GM19238 (cell line): ENCODE results near the gene PCED1B.
"Not testable (repeated sequence)": the region's sequence is repeated elsewhere in the genome, so short reads cannot be mapped to it uniquely, and the experiment has no call there.

Source experiments
- DNase-seq: peaks from one replicate; pipeline ENCODE4 v3.0.0; 2011; ENCODE audit warnings: low spot score; ENCODE audit not compliant: insufficient read length

The PCED1B gene

DNA sequence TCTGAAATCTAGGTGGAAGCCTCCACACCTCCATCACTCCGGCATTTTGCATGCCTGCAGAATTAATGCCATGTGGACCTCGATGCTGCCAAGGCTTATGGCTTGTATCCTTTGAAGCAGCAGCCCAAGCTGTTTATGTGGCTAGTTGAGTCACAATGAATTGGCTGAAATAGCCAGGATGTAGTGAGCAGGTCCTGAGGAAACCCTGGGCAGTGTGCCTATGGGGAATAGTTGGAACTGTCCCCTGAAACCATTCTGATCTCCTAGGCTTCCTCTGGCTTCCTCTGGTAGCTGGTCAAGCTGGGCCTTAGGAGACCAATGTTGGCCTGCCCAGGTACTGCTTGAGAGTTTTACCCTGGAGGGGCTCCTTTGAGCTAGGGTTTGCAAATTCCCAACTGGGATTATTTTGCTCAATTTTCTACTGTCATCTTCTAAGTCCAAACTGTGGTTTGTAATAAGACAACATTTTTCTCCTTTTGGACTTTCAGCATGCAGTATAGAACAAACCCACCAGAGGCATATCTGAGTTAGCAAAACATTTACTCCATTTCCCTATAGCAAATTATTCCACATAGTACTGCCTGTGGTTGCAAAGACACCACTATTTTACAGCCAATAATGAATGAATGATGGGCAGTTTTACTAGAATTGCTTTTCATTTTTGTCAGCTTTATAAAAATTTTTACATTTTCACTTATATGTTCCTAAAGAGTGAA, 85.5 kb downstream of the PCED1B start:
- no peak for DNase-seq

DNA sequence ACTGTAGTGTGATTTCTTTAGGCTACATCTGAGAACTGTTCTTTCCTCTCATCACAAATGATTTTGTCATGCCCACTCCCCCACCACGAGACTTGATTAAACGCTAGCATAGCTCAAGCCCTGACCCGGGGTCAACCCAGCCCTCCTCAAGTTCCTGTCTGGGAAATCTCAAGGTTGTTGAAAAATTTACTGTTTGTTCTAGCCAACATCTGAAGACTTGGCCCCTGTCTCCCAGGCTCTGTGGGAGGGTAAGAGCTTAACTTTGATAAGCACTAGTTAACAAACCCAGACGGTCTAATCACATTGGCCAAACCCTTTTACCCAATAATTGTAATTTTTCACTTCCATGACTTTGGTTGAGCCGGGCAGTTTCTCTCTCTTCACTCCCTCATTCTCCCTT, 86.5 kb downstream of the PCED1B start:
- DNase-seq, result no peak

DNA sequence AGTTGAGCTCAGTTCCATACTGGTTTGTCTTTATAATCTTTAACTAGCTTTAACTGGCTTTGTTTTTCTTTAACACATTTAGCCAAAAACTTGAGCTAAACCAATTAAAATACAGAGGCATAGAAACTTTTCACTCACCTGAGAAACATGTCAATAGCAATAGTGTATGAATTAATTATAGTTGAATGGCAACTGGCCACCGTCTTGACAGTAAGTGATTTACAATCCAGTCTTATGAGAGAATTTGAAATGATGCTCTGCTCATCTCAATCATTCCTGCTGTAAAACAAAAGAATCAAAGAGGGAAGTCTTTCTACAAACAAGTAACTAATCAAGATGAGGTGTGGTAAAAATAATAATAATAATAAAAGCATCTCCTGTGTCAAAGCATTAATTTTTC, 86.9 kb downstream of the PCED1B start:
- DNase-seq, result no peak

DNA sequence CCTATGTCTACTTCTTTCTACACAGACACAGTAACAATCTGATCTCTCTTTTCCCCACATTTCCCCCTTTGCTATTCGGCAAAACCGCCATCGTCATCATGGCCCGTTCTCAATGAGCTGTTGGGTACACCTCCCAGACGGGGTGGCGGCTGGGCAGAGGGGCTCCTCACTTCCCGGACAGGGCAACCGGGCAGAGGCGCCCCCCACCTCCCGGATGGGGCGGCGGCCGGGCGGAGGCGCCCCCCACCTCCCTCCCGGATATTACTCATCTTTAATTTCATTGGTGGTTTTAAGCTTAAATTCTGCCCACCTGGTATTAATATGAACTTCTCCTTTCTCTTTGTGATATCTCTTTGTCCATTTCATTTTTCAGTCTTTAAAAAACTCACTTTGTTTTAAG, 90.9 kb downstream of the PCED1B start:
- not testable (repeated sequence) for DNase-seq

DNA sequence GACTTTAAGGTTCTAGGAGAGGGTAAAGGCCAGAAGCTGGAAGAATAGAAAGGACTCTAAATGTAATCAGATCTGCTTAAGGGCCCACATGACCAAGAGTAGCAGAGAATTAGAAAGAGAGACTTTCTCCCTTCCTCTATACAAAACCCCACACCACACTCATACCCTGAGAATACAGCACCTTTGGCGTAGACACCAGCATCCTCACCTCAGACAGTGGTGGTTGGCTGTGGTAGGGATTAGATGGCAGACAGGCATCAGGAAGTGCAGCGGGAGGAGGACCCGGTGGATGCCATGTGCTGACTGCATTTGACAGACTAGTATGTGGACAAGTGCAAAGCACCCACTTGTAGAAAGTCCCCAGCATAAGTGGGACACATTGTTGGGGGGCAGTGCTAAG, 98.6 kb downstream of the PCED1B start:
- DNase-seq, result no peak

DNA sequence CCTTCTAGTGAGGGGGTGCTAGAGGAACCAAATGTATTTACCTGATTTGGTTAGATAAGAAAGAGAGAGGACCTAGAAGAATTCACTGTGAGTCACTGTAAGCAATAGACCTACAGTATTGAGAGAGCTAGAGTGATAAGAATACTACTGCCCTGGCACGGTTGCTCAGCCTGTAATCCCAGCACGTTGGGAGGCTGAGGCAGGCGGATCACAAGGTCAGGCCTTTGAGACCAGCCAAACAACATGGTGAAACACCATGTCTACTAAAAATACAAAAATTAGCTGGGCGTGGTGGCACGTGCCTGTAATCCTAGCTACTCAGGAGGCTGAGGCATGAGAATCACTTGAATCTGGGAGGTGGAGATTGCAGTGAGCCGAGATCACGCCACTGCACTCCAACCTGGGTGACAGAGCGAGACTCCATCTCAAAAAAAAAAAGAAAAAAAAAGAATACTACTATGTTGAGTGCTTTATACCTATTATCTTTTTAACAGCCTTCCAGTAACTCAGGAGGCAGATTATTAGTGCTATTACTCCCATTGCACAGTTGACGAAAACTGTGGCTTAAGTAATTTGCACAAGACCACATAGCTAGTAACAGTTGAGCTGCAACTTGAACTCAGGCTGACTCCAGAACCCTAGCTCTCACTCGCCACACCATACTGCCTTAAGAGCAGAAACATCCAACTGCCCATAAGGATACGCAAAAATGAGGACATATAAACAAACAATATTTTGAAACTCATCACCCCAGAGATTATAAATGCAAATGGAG, 102.9 kb downstream of the PCED1B start:
- DNase-seq, result not testable (repeated sequence)

DNA sequence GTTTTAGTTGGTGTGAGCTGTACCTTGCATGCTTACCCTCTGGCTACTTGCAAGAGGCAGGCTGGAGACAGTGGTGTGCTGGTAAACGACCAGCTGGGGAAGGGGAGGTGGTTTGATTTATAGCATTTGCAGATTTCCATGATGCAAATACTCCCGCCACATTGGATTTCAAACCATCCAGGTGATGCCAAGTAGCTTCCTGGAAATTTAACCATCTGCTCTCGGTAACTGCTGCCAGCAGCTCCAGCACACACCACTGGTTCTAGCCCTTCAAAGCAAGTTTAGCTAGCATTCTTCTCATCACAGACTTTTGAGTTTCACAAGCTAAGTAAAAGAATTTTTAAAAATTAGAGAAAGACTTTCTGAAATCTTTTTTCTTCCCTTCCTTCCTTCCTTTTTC, 104.8 kb downstream of the PCED1B start:
- no peak for DNase-seq

DNA sequence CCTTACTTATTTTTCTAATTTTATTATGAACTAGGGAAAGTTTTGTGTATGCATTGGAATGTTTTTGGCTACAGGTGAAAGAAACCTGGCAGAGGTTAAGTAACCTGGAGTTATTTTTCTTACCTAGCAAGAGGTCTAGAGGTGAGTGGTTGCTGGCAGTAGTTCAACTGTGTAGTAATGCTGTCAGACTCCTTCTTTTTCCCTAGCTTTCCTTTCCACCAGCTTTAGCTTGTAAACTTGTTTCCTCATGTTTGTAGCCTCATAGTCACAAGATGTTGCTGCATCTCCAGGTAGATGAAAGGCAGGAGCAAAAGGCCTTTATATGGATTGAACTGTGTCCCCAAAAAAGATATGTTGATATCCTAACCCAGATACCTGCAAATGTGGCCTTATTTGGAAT, 105.4 kb downstream of the PCED1B start:
- DNase-seq, result no peak

DNA sequence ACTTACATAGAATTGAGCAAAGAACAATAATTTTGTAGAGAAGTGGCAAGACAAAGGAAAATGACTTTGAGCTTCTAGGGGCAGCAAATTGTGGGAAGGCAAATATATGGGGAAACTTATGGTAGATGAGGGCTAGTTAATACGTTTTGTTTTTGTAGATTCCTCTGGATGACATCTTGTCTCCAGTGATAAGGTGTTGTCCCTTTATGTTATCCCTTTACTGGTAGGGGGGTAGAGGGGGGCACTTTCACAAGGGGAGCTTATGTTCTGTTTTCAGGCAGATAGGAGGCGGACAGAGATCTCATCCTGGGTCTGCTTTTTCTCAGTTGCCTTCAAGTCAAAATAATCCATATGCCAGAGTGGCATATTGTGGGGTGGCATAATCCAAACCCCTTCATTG, 106.8 kb downstream of the PCED1B start:
- DNase-seq, result no peak

DNA sequence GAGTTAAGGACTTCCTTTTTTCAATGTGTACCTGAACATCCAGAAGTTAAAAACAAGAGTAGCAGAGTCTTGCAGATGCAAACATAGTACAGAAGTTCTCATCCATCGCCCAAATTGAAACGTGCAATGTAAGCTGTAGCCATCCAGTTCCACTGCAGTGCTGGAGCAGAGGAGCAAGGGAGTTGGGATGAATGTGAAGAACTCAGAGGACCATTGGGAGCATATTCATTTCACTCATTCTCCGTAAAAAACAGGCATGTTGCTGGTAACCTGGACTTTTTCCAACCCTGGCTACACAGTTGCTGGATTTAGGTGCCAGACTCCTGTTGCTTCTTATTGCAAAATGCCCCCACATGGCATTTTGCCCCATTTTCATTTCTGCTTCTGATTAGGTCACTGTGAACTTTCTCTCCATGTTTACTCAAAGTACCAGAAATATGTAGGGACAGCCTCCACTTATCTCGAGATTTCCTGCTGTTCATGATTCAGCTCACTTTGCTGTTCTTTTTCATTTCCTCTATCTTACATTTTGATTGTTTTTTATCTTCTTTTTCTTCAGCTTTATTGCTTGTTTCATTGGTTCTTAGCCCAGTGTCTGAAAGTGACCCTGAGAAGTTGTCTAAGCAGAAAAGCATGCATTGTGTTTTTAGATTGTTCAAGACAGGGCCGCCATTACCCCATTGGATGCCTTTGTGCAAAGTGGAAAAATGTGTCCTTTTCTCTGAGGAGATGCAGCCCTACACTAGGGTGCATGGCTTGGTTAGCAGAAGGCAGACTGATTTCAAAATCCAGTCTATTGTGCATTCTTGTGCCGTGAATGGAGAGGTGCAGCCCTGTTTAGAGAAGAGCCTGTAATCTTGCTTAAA, 109.4 kb downstream of the PCED1B start:
- DNase-seq, result no peak

DNA sequence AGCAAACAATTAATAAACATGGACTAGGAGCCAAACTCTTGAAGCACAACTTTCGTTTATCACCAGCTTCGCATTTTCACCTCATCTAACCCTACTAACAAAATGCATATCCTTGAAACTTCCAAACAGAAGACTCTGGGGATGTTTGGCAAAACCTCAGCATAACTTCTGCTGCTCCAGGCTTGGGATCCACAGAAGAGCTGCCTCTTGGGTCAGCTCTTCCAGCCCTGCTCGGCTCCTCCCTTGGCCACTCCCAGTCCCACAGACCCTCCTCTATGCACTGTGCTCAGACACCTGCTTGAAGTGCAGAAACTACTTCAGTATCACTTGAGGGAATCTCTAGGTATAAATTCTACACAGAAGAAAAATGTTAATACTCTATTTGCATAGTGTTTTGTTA, 110.3 kb downstream of the PCED1B start:
- DNase-seq, result no peak

DNA sequence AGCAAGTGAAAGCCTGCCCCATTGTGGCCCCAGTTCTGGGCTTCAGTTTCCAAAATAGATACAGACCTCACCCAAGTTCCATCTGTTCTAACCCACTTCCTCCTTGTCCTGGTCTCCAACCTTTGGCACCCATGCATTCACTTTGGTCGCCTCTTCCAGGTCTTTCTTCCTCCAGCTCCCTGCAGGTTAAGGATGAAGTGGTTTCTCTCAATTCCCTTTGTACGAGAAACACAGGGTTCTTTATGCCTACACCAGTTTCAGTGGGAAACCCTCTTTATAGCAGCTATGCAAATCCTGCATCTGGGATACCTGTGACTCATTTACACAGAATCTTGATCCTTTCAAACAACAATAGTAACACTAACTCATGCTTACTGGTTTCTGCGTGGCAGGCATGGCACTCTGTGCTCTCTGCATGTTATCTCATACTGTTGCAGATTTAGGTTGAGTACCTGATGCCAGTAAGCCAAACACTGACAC, 110.9 kb downstream of the PCED1B start:
- no peak for DNase-seq

DNA sequence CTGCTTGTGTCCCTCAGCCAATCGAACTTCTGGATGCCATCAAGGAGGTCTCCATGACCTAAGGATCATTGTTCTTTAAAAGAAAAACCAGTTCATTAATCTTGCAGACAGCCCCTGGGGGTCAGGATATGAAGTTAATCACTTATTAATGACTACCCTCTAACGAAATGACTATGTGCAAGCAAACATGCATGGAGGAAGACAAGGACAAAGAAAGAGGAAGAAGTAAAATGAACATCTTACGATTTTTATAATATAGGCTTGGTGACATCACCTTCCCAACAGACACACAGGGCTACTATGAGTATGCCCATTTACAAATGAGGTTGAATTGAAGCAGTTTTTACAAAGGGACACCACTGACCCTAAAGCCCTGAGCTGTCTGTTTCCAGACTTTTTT, 111.5 kb downstream of the PCED1B start:
- DNase-seq, result no peak

DNA sequence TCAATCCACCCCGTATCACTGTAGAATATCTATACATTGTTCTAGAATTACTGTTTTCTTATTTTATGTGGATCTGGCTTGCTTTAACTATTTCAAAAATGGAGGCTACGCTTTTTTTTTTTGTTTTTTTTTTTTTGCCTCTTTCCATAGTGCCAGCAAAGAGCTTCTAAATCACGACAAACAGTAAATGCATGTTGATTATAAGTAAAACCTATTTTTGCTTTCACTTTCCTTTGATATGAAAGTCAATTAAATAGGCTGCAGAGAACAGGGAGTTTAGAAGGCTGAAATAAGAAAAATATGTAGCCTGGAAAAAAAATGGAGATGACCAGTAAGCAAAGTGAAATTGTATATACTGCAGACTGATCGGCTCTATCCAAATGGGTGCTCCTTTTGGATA, 112.6 kb downstream of the PCED1B start:
- no peak for DNase-seq

DNA sequence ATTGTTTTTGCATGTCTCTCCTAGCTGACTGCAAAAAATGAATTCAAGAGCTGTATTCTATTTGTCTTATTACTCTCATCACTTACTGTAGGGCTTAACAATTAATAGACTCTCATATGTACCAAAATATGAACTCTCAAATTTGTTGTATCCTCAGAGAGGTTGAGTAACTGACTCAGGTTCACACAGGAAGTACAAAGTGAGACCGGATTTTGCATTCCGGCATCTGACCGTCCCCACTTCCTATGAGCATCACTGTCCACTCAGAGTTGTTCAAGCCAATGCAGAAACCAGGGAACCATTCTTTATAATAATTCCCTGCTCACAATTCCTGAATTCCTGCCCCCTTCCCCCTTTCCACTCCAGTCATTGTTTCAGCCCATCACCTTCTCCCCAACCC, 113.6 kb downstream of the PCED1B start:
- DNase-seq, result no peak

DNA sequence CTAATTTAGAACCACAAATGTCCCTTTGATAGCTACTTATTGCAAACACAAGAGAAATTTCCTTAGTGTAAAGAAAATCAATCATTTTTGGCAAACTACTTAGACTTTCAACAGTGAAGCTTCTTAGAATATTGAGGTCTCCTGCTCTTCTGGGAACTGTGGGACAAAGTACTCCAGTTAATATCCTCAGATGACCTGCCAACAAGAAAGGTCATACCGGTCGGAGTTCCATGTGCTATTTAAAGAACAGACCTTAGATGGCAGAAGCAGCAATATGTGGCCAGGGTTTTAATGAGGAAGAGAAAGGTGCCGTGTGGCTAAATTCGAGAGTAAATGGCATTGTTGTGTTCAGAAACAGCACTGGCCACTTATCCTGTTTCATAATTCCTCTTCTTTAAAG, 115.1 kb downstream of the PCED1B start:
- DNase-seq, result no peak

DNA sequence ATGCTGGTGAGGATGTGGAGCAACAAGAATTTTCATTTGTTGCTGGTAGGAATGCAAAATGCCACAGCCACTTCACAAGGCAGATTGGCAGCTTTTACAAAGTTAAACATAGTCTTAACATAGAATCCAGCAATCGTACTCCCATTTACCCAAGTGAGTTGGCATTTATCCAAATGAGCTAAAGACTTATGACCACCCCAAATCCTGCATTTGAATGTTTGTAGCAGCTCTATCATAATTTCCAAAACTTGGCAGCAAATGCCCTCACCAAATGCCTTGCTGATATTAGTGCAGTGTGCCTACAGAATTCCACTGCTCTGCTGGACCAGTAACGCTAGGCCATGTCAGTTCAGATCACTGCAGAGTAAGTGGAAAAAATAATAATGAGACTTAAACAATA, 121.0 kb downstream of the PCED1B start:
- DNase-seq, result no peak

DNA sequence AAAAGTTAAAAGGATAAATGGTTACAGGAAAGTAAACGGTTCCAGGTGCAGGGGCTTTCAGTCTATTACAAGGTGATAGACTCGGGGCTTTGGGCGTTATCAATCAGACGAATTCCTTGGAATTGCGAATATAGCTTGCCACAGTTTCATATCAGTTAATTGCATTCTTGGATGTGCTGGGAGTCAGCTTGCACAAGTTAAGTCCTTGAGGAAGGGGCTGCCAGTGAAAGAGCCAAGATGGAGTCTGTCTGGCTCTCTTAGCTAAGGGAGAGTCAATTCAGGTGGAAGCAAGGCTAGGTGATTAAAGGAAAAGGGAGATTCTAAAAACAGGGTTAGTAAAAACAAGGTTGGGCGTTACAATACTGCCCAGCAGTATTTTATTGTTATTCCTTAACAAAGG, 121.8 kb downstream of the PCED1B start:
- not testable (repeated sequence) for DNase-seq

DNA sequence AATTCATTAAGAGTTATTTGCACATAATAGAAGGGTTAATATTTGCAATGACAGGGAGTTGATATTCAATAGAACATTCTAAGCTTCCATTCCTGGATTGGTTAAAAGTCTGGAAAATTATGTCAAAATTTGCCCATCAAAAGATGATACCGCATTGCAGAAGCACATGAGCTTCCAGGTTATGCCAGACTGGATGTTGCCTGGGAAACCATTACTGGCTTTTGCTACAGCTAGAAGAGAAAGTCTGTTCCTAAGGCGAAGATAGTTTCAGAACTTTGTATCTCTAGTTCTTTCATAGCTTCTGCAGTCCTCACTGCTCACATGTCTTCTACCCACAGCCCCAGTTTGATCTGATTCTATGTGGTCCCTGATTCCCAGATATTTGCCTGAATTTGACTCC, 122.8 kb downstream of the PCED1B start:
- no peak for DNase-seq

DNA sequence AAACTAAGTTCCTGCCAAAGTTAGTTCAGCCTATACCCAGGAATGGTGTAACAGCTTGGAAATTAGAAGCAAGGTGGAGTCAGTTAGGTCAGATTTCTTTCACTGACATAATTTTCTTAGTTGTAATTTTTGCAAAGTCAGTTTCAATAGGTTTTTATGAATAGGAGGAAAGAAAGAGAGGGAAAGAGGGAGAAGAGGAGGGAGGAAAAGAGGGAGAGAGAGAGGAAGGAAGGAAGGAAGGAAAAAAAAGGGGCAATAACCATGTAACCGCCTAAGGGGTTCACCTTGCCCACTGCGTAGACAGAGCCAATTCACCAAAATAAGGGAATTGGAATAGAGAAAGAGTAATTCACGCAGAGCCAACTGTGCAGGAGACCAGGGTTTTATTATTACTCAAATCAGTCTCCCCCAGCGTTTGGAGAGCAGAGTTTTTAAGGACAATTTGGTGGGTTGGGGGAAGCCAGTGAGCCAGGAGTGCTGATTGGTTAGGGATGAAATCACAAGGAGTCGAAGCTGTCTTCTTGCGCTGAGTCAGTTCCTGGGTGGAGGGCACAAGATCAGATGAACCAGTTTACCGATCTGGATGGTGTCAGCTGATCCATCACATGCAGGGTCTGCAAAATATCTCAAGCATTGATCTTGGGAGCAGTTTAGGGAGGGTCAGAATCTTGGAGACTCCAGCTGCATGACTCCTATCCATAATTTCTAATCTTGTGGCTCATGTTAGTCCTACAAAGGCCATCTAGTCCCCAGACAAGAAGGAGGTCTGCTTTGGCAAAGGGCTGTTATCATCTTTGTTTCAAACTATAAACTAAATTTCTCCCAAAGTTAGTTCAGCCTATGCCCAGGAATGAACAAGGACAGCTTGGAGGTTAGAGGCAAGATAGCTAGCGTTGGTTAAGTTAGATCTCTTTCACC, 126.4 kb downstream of the PCED1B start:
- no peak for DNase-seq
